K562 (cell line): ENCODE data around the gene SORCS2.

Source experiments
- HBP1 ChIP-seq: fragments of 450-650 bp; formaldehyde crosslinking; IDR thresholded peaks from 2 replicates; pipeline ENCODE4 v1.4.0; 2022; ENCODE audit warnings: missing genetic modification characterization
- RFX1 ChIP-seq: fragments of 450-650 bp; IDR thresholded peaks from 2 replicates; pipeline ENCODE4 v1.6.1; 2016; ENCODE audit warnings: mild to moderate bottlenecking, moderate library complexity
- RFX7 ChIP-seq: fragments of 250-450 bp; sonication (Bioruptor Pico); IDR thresholded peaks from 2 replicates; pipeline ENCODE4 v1.5.1; 2021; ENCODE audit warnings: mild to moderate bottlenecking
- SP1 ChIP-seq: sonication (generic); formaldehyde crosslinking; IDR thresholded peaks from 2 replicates; pipeline ENCODE4 v1.8.1; 2022; ENCODE audit warnings: mild to moderate bottlenecking, missing genetic modification reagents
- ZBTB40 ChIP-seq, 2 experiments: fragments of 450-650 bp in 1 of 2; sonication (generic) in 1 of 2; formaldehyde crosslinking in 1 of 2; IDR thresholded peaks; 2 replicates each; pipeline versions ENCODE4 v1.7.1 to v1.9.0; 2016 to 2022; ENCODE audit warnings: inconsistent platforms in 1 of 2, mild to moderate bottlenecking in 1 of 2, missing genetic modification reagents in 1 of 2

GRCh38 chr4:7765666-7766065 is 573.3 kb downstream of the SORCS2 start:
- no peak for TF ChIP-seq ZBTB40 (IDR thresholded peaks at IDR 0.05)
- TF ChIP-seq ZBTB40 (CRISPR knock-in tag; IDR thresholded peaks at IDR 0.05), result no peak
- TF ChIP-seq RFX1, result no peak
- no peak for TF ChIP-seq SP1 (CRISPR knock-in tag)
- TF ChIP-seq RFX7 (CRISPR knock-in tag), result no peak
- TF ChIP-seq HBP1, result no peak
